AG09319 (cell line): Measurements from ENCODE around the gene NCS1.

Experiments used
- DNase-seq: peaks from one replicate; pipeline ENCODE4 v3.0.0-alpha.2; 2010; ENCODE audit warnings: low read depth; ENCODE audit errors: extremely low read depth
- TF ChIP-seq, protein P1 (sequence below): IDR thresholded peaks from 2 replicates; pipeline ENCODE4 v1.5.1; 2011; ENCODE audit warnings: low read depth, mild to moderate bottlenecking, inconsistent platforms, low read length, moderate library complexity

The NCS1 gene

DNA sequence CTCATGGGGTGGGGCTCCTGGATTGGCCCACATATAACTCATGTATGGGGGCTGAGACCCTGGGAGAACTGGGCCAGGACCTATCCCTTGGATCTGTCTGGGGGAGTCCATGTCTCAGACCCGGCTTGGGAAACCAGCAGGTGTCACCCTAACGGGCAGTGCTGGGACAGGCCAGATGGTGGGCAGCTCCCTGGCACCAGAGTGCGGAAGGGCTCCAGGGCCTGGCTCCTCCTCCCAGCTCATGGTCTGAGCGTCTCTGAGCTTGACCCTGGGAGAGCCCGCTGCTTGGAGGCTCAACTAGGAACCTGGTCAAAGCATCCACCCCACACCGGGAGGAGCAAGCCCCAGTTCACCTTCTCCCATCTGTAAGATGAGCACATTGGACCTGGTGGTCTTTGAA is 15.5 kb upstream of the NCS1 start:
- no peak for DNase-seq
- TF ChIP-seq, protein P1, sequence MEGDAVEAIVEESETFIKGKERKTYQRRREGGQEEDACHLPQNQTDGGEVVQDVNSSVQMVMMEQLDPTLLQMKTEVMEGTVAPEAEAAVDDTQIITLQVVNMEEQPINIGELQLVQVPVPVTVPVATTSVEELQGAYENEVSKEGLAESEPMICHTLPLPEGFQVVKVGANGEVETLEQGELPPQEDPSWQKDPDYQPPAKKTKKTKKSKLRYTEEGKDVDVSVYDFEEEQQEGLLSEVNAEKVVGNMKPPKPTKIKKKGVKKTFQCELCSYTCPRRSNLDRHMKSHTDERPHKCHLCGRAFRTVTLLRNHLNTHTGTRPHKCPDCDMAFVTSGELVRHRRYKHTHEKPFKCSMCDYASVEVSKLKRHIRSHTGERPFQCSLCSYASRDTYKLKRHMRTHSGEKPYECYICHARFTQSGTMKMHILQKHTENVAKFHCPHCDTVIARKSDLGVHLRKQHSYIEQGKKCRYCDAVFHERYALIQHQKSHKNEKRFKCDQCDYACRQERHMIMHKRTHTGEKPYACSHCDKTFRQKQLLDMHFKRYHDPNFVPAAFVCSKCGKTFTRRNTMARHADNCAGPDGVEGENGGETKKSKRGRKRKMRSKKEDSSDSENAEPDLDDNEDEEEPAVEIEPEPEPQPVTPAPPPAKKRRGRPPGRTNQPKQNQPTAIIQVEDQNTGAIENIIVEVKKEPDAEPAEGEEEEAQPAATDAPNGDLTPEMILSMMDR: peak; percentile 31

DNA sequence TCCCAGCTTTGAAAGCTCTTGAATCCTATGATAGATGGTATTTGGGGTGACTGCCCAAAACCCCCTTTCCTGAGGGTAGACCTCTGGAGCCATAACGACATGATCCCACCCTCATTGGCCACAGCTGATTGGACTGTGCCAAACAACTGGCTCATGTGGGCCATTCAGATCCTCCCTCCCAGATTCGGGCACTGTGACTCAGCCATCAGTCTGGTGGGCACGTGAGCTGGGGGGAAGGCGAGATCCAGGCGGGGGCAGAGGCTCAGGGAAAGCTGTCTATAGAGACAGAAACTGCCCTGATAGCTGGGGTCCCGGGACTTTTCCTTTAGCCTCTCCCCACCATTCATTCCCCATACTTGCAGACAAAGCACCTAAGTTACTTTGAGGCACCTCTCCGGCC is 15.1 kb upstream of the NCS1 start:
- no peak for DNase-seq
- TF ChIP-seq, protein P1: no peak

DNA sequence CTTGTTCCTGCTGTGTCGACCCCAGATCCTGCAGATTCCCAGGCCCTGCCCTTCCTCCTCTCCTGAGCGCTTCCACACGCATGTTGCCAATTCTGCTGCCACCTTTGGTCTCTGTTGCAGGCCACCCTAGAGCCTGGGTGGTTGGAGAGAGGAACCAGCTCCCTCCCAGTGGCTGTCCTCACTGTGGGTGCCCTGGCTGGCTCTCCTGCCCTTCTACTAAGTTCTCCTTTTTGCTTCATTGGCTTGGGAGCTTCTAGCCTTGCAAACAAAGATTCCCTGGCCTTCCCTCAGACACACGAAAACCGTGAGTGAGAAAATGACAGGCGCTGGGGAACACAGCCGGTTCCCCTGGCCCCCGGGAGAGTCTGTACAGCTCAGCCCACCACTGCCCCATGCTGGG is 14.2 kb upstream of the NCS1 start:
- TF ChIP-seq, protein P1: no peak
- no peak for DNase-seq

DNA sequence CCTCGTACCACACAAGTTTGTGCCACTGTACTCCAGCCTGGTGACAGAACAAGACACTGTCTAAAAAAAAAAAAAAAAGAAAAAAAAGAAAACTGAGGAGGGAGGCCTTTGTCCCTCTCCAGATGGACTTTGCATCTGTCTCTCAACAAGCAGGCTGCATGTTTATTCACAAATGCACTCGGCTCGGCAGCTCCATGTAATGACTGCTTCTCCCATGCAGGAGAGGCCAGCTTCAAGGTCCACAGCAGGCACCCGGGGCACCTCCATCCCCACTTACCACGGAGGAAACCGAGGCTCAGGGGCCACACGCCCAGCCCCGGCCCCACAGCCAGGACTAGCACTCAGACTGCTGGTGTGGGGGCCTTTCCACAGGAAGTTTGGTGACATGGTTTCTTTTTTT is 13.1 kb upstream of the NCS1 start:
- no peak for DNase-seq
- TF ChIP-seq, protein P1: no peak

DNA sequence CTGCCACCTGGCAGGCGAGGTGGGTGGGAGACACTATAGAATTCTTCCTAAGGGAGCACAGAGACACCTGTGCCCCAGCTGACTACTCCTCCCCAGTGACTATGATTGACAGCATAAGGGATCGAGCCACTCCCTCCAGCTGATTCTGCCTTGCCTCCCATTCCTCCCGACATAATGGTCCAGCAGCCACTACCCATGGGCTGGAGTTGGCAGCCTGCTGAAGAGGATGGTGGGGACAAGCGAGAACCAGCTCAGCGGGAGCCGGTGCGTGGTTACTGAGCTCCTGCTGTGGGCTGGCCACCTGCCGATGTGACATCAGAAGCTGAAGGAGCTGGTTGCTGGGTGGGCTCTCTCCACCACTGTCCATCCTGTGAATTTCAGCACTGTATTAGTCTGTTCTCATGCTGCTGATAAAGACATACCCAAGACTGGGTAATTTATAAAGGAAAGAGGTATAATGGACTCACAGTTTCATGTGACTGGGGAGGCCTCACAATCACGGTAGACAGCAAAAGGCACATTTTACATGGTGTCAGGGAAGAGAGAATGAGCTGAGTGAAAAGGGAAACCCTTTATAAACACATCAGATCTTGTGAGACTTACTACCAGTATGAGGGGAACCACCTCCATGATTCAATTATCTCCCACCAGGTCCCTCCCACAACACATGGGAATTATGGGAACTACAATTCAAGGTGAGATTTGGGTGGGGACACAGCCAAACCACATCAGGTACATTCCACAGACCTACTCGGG is 12.1 kb upstream of the NCS1 start:
- DNase-seq: no peak
- TF ChIP-seq, protein P1: no peak

DNA sequence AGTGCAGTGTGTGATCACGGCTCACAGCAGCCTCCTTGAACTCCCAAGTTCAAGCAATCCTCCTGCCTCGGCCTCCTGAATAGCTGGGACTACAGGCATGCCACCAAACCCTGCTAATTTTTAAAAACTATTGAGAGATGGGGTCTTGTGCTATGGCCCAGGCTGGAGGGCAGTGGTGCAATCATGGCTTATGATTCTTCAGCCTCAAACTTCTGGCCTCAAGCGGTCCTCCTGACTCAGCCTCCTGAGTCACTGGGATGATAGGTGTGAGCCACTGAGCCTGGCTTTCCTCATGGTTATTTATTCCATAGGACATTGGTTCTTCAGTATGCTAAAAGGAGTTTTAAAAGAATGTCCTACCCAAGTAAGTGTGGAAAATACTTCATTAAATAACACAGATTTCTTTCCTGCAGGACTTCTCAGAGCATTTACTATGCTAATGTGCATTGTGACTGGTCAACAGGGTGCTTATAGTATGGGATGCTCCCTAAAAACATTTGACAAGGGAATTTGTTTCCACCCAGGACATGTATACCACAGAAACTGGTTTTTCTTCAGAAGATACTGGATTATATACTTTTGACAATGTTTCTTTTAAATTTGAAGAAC is 11.2 kb upstream of the NCS1 start:
- TF ChIP-seq, protein P1: no peak
- DNase-seq: no peak

DNA sequence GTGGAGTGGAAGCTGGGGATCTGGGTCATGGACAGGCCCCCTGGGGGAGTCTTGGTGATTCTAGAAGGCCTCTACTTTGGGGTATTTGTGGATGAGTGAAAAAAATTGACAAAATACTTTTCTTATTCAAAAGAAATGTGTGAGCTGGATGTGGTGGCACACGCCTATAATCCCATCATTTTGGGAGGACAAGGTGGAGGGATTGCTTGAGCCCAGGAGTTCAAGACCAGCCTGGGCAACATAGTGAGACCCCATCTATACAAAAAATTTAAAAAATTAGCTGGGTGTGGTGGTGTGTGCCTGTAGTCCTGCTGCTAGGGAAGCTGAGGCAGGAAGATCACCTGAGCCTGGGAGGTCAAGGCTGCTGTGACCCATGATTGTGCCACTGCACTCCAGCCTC is 6.6 kb upstream of the NCS1 start:
- no peak for DNase-seq
- TF ChIP-seq, protein P1: no peak
